Measurements from ENCODE around the gene EEPD1. TPM values are rescaled to one million over a fixed set of nuclear protein-coding genes. Genes with fewer than 3 reads are reported as not detected.

EEPD1 gene
- total RNA-seq, 2 donors from 2014 or later = 4.0 to 6.8 TPM

DNA sequence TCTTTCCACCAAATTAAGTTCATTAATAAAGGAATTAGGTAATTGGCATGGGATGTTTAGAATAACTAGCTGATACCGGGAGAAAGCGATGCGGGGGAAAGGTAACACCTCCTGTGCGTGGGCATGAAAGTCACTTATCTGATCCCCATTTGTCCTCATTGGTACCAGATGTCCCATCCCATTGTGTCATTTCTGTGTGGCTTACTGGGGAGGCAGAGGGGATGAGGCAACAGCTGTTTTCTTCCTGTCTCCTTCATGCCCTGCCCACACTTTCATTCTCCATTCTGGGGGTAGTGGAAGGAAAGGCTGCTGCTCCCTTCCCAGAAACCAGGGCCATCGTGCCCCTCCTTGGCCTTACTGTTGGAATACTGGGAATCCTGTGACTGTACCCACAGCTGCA, 27.1 kb downstream of the EEPD1 start:
- H3K4me1 ChIP-seq = peaks cover 0 to 18% of the 10 kb centered on the region in 2 donors
- no peak overlapping the region for H3K27ac ChIP-seq
- TF ChIP-seq, protein P1, sequence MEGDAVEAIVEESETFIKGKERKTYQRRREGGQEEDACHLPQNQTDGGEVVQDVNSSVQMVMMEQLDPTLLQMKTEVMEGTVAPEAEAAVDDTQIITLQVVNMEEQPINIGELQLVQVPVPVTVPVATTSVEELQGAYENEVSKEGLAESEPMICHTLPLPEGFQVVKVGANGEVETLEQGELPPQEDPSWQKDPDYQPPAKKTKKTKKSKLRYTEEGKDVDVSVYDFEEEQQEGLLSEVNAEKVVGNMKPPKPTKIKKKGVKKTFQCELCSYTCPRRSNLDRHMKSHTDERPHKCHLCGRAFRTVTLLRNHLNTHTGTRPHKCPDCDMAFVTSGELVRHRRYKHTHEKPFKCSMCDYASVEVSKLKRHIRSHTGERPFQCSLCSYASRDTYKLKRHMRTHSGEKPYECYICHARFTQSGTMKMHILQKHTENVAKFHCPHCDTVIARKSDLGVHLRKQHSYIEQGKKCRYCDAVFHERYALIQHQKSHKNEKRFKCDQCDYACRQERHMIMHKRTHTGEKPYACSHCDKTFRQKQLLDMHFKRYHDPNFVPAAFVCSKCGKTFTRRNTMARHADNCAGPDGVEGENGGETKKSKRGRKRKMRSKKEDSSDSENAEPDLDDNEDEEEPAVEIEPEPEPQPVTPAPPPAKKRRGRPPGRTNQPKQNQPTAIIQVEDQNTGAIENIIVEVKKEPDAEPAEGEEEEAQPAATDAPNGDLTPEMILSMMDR (IDR thresholded peaks at IDR 0.05) = no peak
- H3K9me3 ChIP-seq = no peaks in the 10 kb centered on the region
- no peaks in the 10 kb centered on the region for H3K27me3 ChIP-seq
- no peaks in the 10 kb centered on the region for H3K36me3 ChIP-seq
- DNase-seq (ENCODE audit: low spot score) = no peak
- no peak overlapping the region for H3K4me3 ChIP-seq

DNA sequence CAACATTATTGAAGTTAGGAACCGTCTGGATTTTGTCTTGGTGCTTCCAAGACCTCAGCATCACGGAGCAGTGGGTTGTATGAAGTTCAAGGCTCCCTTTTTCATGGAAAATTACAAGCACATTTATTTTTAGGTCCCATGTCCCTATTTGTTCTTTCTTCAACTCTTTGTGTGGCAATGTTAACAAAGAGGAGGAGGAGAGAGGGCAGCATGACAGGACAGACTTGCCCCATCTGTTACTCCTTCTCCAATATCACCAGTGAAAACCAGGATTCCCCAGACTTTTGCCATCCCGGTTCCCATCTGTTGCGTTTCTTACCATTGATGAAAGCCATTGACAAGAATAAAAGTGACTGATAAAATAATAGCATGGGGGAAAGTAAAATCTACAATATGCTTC, 28.6 kb downstream of the EEPD1 start:
- H3K27me3 ChIP-seq = no peaks in the 10 kb centered on the region
- H3K27ac ChIP-seq = no peak overlapping the region
- no peaks in the 10 kb centered on the region for H3K9me3 ChIP-seq
- TF ChIP-seq, protein P1 (IDR thresholded peaks at IDR 0.05) = no peak
- peaks cover 0 to 9% of the 10 kb centered on the region in 2 donors for H3K4me1 ChIP-seq
- H3K4me3 ChIP-seq = no peak overlapping the region
- H3K36me3 ChIP-seq = no peaks in the 10 kb centered on the region
- DNase-seq (ENCODE audit: low spot score) = no peak

DNA sequence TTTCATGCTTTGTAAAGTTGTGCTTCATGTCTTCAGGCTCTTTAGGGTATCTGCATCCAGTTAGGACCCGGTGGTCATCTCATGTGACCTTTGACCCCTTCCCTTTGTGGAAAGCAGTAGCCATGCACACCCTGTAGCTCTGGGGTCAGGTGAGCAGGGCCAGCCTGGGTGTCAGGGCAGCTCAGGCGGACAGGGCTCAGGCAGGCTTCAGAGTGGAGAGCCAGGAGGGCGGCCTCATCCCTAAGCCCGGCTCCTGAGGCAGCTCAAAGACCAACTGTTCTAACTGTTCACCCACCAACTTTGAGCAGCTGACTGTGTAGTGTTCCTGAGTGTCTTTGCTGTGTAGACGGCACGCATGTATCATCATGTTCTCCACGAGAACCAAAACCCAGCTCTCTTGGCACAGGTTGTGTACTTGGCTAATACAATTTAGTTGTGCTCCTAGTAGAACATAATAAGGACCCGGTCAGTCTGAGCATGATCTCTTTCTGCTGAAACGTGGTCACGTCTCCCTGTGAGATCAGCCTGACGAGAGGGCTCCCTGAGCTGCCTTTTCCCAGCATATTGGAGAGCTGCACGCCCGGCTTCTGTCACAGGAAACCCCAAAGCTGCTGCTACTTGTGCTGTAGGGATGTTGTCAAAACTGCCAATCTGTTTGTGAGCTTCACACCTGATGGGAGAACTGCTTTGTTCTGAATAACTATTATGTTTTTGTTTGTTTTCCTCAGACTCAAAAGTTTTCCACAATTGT, 30.0 kb downstream of the EEPD1 start:
- no peaks in the 10 kb centered on the region for H3K9me3 ChIP-seq
- no peak overlapping the region for H3K27ac ChIP-seq
- TF ChIP-seq, protein P1 (IDR thresholded peaks at IDR 0.05) = no peak
- DNase-seq (ENCODE audit: low spot score) = no peak
- H3K4me1 ChIP-seq = peaks cover 0 to 9% of the 10 kb centered on the region in 2 donors
- H3K4me3 ChIP-seq = no peak overlapping the region
- H3K27me3 ChIP-seq = no peaks in the 10 kb centered on the region
- no peaks in the 10 kb centered on the region for H3K36me3 ChIP-seq

DNA sequence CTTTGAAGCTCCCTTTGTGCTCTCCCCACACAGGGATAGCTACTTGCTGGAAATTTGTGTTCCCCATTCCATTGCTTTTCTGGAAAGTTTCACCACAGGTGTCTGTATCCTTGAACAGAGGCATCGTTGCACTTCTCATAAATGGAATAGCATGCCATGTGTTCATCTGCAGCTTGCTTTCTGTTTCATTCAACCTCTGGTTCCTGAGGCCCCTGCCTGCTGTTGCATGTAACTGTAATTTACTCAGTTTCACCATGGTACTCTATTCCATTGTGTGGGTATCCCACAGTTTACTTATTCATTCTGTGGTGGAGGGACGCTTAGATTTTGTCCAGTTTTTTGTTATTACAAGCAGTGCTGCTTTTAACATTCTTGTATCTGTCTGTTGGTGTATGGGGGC, 32.0 kb downstream of the EEPD1 start:
- no peak overlapping the region for H3K27ac ChIP-seq
- no peak for DNase-seq (ENCODE audit: low spot score)
- H3K36me3 ChIP-seq = no peaks in the 10 kb centered on the region
- TF ChIP-seq, protein P1 (IDR thresholded peaks at IDR 0.05) = no peak
- H3K4me1 ChIP-seq = peaks cover 0 to 9% of the 10 kb centered on the region in 2 donors
- H3K9me3 ChIP-seq = no peaks in the 10 kb centered on the region
- H3K27me3 ChIP-seq = no peaks in the 10 kb centered on the region
- H3K4me3 ChIP-seq = no peak overlapping the region

DNA sequence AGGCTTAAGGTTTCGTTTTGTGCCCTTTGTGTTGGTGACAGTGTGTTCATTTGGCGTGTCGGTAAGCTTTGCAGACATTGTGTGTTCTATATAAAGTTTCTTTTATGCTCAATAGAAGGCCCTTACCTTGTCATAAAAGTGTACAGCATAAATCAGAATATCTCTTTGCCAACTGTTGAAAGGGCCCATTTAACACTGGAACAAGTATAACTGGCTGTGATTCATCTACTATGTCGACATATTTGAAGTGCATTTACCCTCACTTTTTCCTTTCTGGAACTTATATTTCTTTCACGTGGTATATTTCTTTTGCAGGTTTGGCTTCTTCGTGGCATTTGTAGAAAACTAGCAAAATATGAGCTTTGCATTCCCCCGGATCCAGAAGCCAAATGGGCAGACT, 32.7 kb downstream of the EEPD1 start:
- no peaks in the 10 kb centered on the region for H3K9me3 ChIP-seq
- no peak for DNase-seq (ENCODE audit: low spot score)
- no peak overlapping the region for H3K27ac ChIP-seq
- TF ChIP-seq, protein P1 (IDR thresholded peaks at IDR 0.05) = no peak
- no peaks in the 10 kb centered on the region for H3K27me3 ChIP-seq
- no peak overlapping the region for H3K4me3 ChIP-seq
- H3K4me1 ChIP-seq = peaks cover 0 to 14% of the 10 kb centered on the region in 2 donors
- H3K36me3 ChIP-seq = no peaks in the 10 kb centered on the region

All from right atrium auricular region (tissue), 2 donors.